Motor neuron (in vitro differentiated cells): Measurements from ENCODE around the gene RALGPS1. TPM values are rescaled to one million over a fixed set of nuclear protein-coding genes. Genes with fewer than 3 reads are reported as not detected.

ENCODE experiments used
- ATAC-seq, 8 experiments: fragments of 200-7000 bp; cut with Tn5 transposase; replicated peaks in 6 of 8; 2 replicates each; pipeline ENCODE4 v1.8.0; 2021; ENCODE audit warnings: mild to moderate bottlenecking in 8 of 8, moderate library complexity in 8 of 8
- H3K27ac ChIP-seq, 2 donors: fragments of 250-450 bp; sonication (Bioruptor Pico); 2 replicates each; pipeline ENCODE4 v1.9.0; 2021; ENCODE audit warnings: antibody characterized with exemption in 2 of 2, mild to moderate bottlenecking in 2 of 2, moderate library complexity in 1 of 2
- H3K4me1 ChIP-seq, 2 donors: fragments of 250-450 bp; sonication (Bioruptor Pico); replicated peaks in 1 of 2; 2 replicates each; pipeline ENCODE4 v1.6.1; 2021; ENCODE audit warnings: antibody characterized with exemption in 2 of 2, mild to moderate bottlenecking in 2 of 2, moderate library complexity in 1 of 2
- H3K4me3 ChIP-seq, 5 donors: fragments of 250-450 bp; sonication (Bioruptor Pico); 2 replicates each; pipeline ENCODE4 v1.9.0; 2021; ENCODE audit warnings: antibody characterized with exemption in 5 of 5, mild to moderate bottlenecking in 5 of 5, moderate library complexity in 4 of 5
- WGBS, 10 experiments: fragments of 450-650 bp; shearing (Covaris generic); methylation state at CpG; one replicate each; pipeline ENCODE4 v1.0.0; 2022; 5-methylcytosine and 5-hydroxymethylcytosine counted together
- in situ Hi-C, 9 experiments: fragments of 400-800 bp; cut with MboI; loops; one replicate each; pipeline ENCODE4 v1.15.0; 2021; ENCODE audit warnings: low sequenced_read_pairs in 9 of 9, low pct_unique_long_range_greater_than_20kb in 2 of 9; ENCODE audit not compliant: unreplicated experiment in 9 of 9
- total RNA-seq, 8 experiments: library from RNA; unstranded; fragments of 300-600 nt; gene quantifications; 2 replicates each; pipeline versions ENCODE4 v1.2.3 to v1.2.4, GENCODE V29; 2022

The RALGPS1 gene
- total RNA-seq, 8 experiments from 2014 or later, result 4.3 to 29.6 (median 17.3) TPM

- in situ Hi-C loops, result no loop called here
- no peak overlapping the region for H3K27ac ChIP-seq
- no peaks in the 10 kb centered on the region for H3K4me1 ChIP-seq
- no peak overlapping the region for H3K4me3 ChIP-seq
- ATAC-seq, result no peak
- 80 to 100% (median 88%) methylated on average over 1 to 2 of the region's 3 CpGs; no CpG with 5 or more reads in 6 of the 10 experiments for WGBS, 10 experiments
Measured at GRCh38 chr9:127047971-127048370, 133.4 kb downstream of the RALGPS1 start.

DNA sequence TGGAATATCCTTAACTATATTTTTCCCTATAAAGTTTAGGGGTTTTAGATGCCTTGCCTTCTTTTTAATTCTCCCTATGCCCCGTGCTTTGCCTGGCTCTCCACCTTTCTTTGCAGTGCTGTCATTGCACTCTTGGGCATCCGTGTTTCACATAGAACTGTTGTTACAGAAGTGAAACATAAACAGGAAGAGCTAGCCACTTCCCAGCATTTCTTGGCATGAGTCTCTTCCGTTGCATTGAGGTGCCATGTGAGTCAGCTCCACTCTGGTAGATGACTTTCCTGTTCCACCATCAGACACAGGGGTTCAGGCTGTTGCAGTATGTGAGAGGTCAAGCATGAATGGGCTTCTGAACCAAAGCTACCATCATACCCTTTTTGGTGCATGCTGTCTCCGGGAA lies 134.5 kb downstream of the RALGPS1 start:
- peak in 3 of 8 experiments; percentile 65 to 95 (median 88) for ATAC-seq
- in situ Hi-C loops, result no loop called here
- no peaks in the 10 kb centered on the region for H3K4me1 ChIP-seq
- H3K4me3 ChIP-seq, result no peak overlapping the region
- no peak overlapping the region for H3K27ac ChIP-seq
- 19 to 100% (median 78%) methylated on average over 1 to 3 of the region's 4 CpGs; no CpG with 5 or more reads in 1 of the 10 experiments for WGBS, 10 experiments

DNA sequence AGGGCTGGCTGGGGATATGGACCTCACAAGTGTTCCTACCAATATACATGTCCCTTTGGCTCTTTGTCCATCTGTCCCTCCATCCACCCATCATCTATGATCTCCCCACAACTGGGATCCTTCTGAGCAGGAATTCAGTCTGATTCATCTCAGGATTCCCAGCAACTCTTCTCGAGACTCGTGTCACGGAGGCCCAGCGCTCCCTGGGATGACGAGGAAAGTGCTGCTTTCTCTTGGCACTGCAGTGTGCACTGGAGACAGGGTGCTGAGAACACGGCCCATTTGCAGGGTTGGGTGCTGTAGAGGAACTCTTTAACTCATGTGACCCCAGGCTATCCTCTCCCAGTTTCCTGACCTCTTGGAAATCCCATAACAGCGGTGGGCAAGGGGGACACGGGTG lies 135.0 kb downstream of the RALGPS1 start:
- no peak overlapping the region for H3K4me3 ChIP-seq
- in situ Hi-C loops, result no loop called here
- peak in 1 of 8 experiments; percentile 30 for ATAC-seq
- WGBS, 10 experiments, result 80 to 100% (median 92%) methylated on average over 1 to 6 of the region's 8 CpGs; no CpG with 5 or more reads in 3 of the 10 experiments
- no peak overlapping the region for H3K27ac ChIP-seq
- no peaks in the 10 kb centered on the region for H3K4me1 ChIP-seq

GRCh38 chr9:127050152-127050551 lies 135.6 kb downstream of the RALGPS1 start:
- ATAC-seq, result no peak
- no peak overlapping the region for H3K27ac ChIP-seq
- H3K4me3 ChIP-seq, result no peak overlapping the region
- WGBS, 10 experiments, result 87 to 100% (median 100%) methylated on average over 1 to 3 of the region's 3 CpGs; no CpG with 5 or more reads in 4 of the 10 experiments
- H3K4me1 ChIP-seq, result no peaks in the 10 kb centered on the region
- in situ Hi-C loops, result no loop called here

DNA sequence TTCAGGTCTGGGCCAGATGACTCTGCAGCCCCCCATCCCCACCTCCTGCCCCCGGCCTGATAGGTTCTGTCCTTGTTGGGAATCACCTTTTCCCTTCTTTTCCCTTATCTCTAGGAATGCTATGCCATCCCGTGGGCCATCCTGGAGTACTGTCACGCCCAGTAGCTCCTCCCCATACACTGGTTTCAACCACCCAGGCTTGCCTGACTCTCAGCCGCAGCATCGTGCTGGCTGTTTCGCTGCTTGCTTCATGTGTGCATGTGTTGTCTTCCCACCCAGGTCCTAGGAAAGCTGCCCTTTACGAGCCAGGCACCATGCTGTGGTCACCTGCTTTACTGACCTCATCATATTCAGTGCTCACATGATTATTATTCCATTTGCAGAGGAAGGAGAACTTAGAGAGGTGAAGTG lies 136.0 kb downstream of the RALGPS1 start:
- Histone ChIP-seq H3K4me1 (no peaks in the 10 kb centered on the region), H3K27ac (no peak overlapping the region), H3K4me3 (no peak overlapping the region)
- in situ Hi-C loops, result no loop called here
- 40 to 100% (median 80%) methylated on average over 1 to 3 of the region's 7 CpGs; no CpG with 5 or more reads in 5 of the 10 experiments for WGBS, 10 experiments
- ATAC-seq, result peak in 3 of 8 experiments; percentile 24 to 88 (median 61)

DNA sequence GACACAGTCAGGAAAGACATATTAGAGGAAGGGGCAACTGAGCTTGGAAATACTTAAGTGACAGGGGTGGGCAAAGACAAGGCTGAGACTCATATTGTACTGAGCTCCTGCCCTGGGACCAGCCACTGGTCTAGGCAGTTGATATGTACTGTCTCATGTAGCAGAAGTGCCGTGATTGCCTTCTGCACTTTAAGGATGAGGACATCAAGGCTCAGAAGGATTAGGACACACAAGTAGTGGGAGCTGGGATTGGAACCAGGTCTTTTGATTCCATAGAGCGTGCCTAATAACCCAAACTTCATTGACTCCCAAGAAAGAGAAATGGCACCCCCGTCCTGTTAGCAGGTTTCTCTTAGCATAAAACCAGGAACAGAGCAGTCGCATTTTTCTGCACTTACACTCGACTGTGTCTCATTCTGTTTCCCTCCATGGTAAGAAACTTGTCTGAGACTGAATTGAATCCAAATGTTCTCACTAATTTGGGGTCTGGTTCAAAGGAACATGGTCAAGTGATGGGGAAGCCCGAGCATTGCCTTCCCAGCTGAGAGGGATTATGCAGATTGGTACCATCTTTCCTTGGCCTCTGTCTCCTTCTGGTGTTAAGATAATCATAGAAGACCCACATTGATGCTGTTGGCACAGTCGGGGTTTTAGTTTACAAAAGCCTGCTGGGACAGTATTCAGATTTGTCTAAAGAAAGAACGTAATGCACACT lies 137.5 kb downstream of the RALGPS1 start:
- in situ Hi-C loops, result no loop called here

DNA sequence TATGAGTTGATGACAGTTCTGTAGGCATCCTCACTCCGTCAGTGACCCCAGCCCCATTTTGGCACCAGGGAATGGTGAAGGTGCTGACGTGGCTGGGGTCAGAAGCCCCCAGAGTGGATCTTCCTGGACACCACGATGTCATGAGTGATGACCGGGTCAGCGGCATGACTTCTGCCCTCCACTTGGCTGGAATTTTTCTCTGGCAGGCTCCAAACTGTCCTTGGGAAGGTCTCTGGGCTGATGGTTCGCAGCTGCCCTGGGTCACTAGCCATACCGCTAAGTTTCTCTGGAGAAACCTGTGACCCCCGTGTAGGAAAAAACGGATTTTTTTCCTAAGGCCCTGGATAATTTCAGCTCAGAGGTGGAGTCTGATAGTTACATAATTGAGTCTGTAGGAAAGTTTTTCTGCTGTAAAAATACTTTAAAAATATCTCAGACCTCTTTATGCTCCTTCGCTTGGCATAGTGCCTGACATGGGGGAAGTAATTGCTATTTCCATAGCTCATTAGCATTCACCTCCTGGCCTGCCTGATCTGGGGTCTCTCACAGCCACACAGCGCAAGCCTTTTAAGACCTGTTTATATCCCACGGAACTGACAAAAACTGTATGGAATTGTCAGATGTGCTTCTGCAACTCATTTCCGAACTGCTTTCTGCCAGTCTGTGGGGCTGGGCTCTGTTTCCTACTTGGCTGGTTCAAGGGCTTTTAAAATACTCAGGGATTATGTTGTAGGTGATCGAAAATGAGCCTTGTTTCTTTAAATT lies 138.7 kb downstream of the RALGPS1 start:
- 28 to 100% (median 71%) methylated on average over 2 to 12 of the region's 14 CpGs; no CpG with 5 or more reads in 2 of the 10 experiments for WGBS, 10 experiments
- peaks cover 5 to 7% of the 10 kb centered on the region in 2 donors for H3K4me1 ChIP-seq
- in situ Hi-C loops, result no loop called here
- no peak overlapping the region for H3K4me3 ChIP-seq
- ATAC-seq, result peak in 1 of 8 experiments; percentile 12
- no peak overlapping the region for H3K27ac ChIP-seq

More for the DNA sequence above, 137.5 kb downstream of the RALGPS1 start:
- Histone ChIP-seq H3K4me3 (no peak overlapping the region), H3K4me1 (no peaks in the 10 kb centered on the region), H3K27ac (no peak overlapping the region)
- no peak for ATAC-seq
- 29 to 100% (median 88%) methylated on average over 1 to 8 of the region's 8 CpGs for WGBS, 10 experiments

DNA sequence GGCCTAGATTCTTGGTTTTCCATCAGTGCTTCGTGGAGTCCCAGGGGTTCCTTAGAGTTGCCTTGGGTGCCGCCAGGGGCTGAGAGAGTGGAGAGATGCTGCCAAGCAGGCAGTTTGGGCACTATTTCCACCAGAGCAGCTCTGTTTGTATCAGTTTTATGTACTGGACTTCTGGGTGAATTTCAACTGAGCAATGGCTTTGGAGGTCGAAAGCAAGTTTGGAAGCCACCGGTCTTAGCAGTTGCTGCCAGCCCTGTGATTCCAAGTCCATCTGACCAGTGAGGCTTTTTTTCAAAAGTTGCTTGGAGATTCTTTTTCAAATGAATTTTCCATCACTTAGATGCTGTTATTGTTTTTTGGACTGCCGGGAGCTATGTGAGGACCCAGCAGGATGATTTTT lies 139.4 kb downstream of the RALGPS1 start:
- ATAC-seq, result no peak
- WGBS, 10 experiments, result 29 to 100% (median 96%) methylated on average over 1 to 5 of the region's 5 CpGs; no CpG with 5 or more reads in 1 of the 10 experiments
- H3K27ac ChIP-seq, result no peak overlapping the region
- H3K4me1 ChIP-seq, result peaks cover 5 to 12% of the 10 kb centered on the region in 2 donors
- no peak overlapping the region for H3K4me3 ChIP-seq
- in situ Hi-C loops, result no loop called here

DNA sequence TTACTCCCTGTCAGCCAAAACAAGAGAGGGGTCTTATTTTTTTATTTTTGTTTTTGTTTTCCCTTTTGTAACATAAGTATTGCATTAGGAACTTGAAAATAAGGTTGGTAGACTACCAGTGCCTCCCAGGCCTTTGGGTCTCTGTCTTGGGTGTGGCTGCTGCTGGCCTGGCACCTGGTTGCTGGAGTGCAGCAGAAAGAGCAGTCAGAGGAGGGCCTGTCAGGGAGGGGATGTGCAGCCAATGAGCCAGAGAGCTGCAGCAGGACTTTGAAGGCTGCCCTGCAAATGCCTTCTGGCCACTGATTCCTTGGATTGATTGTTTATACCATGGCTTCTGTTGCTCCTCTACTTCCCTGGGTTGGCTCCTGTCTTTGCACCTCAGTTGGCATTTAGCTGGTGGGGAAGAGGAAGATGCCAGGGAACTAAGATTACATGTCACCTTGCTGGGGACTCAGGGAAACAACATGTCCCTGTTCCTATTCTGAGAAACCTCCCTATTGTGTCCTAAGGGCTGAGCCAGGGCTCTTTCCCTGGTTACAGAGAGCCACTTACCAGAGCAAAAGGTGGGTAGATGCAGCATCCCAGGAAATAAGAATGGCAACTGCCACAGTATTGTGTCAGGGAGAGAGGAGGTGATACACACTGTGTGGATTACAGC lies 141.3 kb downstream of the RALGPS1 start:
- in situ Hi-C loops, result no loop called here
- no peak overlapping the region for H3K4me3 ChIP-seq
- no peak for ATAC-seq
- H3K4me1 ChIP-seq, result peaks cover 5 to 12% of the 10 kb centered on the region in 2 donors
- H3K27ac ChIP-seq, result no peak overlapping the region

- peak in 1 of 8 experiments; percentile 3 for ATAC-seq
- in situ Hi-C loops, result no loop called here
- peaks cover 5 to 12% of the 10 kb centered on the region in 2 donors for H3K4me1 ChIP-seq
- no peak overlapping the region for H3K4me3 ChIP-seq
- no peak overlapping the region for H3K27ac ChIP-seq
- WGBS, 10 experiments, result 64 to 96% (median 80%) methylated on average over 1 to 3 of the region's 3 CpGs; no CpG with 5 or more reads in 4 of the 10 experiments
Measured at GRCh38 chr9:127056446-127056845, 141.9 kb downstream of the RALGPS1 start.

GRCh38 chr9:127058011-127058644 lies 143.5 kb downstream of the RALGPS1 start:
- in situ Hi-C loops, result no loop called here
- H3K27ac ChIP-seq, result peak overlapping the region in 1 of 2 donors; percentile 14
- peak in 5 of 8 experiments; percentile 45 to 63 (median 51) for ATAC-seq

GRCh38 chr9:127058645-127059021 lies 144.1 kb downstream of the RALGPS1 start:
- peak; percentile 82 to 97 (median 86) for ATAC-seq
- in situ Hi-C loops, result no loop called here
- Histone ChIP-seq H3K27ac (no peak overlapping the region), H3K4me1 (peaks cover 5 to 12% of the 10 kb centered on the region in 2 donors), H3K4me3 (no peak overlapping the region)
- WGBS, 10 experiments, result 13 to 100% (median 65%) methylated on average over 1 to 4 of the region's 4 CpGs; no CpG with 5 or more reads in 3 of the 10 experiments

More at GRCh38 chr9:127058011-127058644, 143.5 kb downstream of the RALGPS1 start:
- peaks cover 5 to 12% of the 10 kb centered on the region in 2 donors for H3K4me1 ChIP-seq
- no peak overlapping the region for H3K4me3 ChIP-seq
- WGBS, 10 experiments, result 67 to 100% (median 80%) methylated on average over 1 to 6 of the region's 7 CpGs; no CpG with 5 or more reads in 4 of the 10 experiments
